NCI-H510A treated with DMSO at 0.1 percent for 48 hours (cell line): ENCODE data around the gene ITGBL1.
A peak's percentile ranks its signal among the peaks of the same experiment; 100 is the strongest.
"Not testable (repeated sequence)": the region's sequence is repeated elsewhere in the genome, so short reads cannot be mapped to it uniquely, and the experiment has no call there.

Experiments used
- DNase-seq: peaks from one replicate; lab custom pipeline; 2025; lab: John Stamatoyannopoulos, UW

ITGBL1 gene

DNA sequence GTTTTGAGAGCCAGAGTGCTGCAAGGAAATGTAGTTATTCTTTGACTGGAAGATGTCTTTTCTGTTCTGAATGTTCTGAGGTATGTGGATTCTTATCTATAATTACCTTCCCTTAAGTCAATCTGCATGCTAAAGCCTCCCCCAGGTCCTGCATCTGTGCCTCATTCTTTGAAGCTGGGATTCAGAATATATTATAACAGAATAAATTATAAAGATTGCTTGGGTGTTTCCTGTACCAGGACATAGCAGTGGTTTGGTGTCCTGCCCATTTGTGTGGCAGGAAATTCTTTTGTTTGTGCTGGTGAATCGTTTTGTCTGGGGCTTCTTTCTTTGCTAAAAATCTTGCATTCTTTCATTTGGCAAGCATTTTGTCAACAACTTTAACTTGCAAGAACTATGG, 60.2 kb downstream of the ITGBL1 start:
- no peak for DNase-seq

DNA sequence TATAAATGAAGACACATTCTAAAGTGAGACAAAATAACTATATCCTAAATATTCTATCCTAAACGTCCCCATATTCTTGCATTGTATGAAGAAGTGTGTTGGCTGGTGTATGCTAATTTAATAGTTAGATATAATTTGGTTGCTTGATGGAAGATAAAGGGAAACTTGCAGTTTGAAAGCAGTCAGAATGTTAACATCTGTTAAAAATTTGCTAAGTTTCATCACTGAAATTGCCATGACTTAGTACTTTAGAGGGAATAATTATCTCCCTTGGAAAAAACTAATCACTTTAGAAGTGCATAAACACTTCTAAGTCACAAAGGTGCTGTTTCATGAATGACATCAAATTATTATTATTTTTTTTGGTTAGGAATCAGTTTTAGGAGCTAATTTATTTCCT, 61.6 kb downstream of the ITGBL1 start:
- no peak for DNase-seq

DNA sequence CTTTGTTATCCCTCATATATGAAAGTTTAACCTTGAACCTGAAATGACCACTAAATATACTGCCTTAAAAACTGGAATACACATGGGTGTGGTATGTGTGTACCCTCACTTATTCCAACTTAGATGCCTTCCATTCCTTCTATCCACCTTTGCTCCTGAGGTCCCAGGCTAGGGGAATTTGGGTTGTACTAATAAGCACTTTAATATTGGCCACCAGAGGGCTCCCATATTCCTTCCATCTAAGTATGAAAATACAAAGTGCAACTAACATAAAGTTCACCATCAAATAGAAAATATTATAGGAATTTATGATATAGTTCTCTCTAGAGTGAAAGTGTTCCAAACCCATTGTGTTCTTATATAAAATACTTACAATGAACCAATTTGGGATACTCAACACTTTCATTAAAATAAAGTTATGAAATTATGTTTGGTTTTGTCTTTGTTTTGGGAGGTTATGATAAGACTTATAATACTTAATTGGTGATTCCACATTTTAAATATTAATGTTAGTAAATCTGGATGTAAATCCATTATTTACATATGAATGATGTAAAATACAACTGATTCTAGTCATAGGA, 62.3 kb downstream of the ITGBL1 start:
- DNase-seq, result peak; percentile 44

DNA sequence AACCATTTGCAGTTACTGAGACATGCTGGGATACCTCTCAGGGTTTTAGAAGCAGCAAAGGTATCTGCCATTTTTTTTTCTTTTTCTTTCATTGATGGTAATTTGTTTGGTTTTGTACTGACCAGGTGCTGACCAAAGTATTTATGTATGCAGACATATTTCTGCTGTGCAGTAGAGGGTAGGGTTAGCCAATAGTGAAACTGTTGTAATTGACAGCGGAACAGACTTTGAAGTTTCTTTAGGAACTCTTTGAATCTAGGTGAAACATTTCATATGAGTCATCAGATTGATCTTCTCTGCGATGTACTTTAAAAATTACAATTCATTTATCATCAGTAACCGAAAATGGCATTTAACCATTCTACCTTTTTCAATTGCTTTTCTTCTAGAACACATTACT, 63.0 kb downstream of the ITGBL1 start:
- no peak for DNase-seq

DNA sequence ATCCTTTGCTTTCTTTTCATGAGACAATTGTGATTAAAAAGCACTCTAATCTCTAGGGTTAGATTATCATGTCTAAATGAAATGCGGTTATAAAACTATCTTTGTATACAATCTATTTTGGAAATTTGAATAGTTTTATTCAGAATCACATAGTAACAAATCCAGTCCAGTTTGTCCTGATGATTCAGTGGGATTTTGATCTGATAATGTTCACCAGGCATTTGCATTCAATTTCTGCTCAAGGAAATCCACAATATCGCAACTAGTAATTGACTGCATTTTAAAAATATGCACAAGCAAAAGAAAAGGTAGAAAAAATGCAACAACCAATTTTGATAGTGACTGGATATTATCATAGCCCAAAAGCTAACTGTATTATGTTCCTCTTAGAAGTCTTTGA, 63.8 kb downstream of the ITGBL1 start:
- no peak for DNase-seq

DNA sequence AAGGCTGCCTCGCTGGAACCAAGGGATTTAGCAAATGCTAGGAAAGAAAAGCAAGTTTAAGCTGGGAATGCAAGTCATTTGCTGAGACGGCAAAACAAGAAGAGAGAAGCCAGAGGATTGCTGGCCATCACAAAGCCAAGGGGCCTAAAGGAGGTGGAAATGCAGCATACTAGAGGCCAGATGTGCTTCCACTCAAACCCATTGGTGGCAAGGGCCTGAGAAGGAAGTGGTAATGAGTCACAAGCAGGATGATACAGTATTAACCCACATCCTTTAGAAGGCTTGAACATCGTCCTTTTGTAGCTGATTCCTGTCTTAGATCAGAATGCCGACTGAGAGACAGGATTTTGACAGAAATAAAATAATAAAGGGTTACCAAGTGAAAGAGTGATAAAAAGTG, 68.2 kb downstream of the ITGBL1 start:
- DNase-seq, result no peak

DNA sequence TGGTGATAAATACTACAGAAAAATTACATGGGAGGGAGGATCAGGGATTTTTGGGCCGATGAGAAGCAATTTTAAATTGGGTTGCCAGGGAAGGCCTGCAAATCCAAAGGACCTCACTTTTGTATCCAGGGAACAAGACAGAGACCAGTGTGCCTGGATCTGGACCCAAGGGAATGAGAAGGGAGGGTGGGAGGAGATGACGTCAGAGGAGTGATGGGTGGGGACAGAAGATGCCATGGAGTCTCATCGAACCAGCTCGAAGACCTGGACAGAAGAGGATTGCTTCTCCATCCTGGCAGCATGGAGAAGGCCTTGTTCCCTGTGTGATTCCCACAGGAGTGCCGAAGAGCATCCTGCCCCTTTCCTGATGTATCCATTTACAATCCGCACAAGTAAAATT, 68.9 kb downstream of the ITGBL1 start:
- no peak for DNase-seq

DNA sequence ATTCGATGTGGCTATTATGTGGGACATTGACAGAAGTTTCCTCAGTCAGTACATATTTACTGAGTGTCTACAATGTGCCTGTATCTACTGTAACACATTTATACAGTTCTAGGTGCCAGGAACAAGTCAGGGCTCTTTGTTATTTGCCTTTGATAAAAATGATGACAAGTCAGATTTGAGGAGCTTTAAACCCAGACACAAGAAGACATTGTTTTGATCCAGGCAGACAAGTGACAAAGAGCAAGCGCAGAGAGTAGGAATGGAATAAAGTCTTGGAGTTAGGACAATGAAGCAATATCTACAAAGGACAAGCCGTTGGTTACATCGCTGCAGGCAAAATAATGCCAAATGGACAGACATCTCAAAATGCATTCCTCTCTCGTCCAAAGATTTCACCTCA, 70.1 kb downstream of the ITGBL1 start:
- no peak for DNase-seq

DNA sequence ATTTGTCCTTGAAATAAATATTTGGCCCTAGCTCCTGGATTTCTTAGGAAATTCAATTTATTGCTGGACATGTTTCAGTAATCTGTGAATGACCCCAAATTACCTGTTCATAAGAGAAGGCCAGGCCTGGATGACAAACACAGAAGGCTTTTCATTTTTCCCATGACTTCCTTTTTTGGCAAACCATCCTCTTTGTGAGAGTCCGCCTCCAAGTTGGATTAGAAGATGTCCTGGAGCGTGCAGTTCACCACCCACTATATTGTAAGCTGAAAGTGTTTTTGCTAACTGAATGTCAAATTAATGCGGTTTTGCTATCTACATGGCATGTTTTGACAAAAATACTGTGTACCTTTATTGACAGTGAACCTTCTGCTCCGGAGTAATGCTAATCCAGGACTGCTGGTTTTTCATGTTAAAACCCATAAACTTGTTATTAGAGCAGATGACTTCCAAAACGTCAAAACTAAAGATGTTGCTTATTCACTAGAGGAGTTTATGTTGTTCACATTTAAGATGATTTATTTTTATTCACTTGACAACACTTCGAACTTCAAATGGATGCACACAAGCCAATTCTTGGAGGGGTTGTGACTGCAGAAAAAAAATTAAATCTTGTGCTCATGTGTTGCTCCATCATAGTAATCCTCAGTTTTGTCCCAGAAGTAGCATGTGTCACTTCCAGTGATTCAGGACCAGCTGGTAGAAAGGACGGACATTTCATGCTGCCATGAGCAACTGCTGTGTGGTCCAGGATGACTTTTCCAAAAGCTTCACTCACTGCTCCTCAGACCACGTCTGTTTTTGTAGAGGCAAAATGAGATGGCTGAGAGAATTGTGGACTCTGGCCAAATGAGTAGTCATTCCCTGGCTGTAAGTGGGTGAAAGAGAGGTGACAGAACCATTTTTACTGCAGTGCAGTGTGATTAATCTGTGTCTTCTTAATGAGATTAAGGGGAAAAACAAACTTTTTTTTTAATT, 71.0 kb downstream of the ITGBL1 start:
- DNase-seq, result no peak

DNA sequence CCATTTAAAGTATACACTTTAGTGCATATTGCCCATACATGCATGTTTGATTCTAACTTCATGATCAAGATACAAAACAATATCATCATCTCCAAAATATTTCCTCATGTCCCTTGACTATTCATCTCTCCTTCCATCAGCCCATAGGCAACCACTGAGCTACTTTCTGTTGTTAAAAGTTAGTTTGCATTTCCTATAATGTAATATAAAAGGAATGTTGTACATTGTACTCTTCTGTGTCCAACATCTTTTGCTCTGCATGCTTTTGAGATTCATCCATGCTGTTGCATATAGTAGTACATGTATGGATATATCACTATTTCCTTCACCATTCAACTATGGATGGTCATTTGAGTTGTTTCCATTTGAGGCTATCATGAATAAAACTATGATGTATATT, 74.7 kb downstream of the ITGBL1 start:
- DNase-seq, result no peak

DNA sequence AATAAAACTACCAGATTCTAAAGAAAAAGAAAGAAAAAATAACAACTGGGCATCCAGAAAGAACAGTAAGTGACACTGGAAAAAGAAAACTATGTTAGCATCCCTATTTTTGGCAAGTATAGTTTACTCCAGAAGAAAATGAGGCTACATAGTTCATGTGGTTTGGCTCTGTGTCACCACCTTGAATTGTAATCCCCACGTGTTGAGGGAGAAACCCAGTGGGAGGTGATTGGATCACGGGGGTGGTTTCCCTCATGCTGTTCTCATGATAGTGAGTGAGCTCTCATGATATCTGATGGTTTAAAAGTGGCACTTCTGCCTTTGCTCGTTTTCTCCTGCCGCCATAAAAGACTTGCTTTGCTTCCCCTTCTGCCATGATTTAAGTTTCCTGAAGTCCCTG, 76.9 kb downstream of the ITGBL1 start:
- no peak for DNase-seq

DNA sequence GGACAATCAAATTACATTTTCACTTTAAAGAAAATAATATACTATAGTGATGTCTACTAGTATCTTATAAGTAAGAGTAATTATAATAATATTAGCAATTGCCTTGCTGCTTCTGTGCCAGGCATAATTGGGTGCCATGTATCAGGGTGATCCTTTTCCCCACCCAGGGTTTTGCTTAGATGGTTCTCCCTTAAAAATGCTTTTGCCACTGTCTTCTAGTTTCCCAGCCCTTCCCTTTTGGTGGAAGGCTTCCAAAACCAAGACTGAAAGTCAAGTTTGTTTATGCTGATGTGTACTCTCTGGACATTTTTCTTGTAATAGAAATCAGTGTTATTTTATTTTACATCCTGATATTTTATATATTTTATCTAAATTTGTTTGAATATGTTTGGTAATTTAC, 77.8 kb downstream of the ITGBL1 start:
- no peak for DNase-seq

DNA sequence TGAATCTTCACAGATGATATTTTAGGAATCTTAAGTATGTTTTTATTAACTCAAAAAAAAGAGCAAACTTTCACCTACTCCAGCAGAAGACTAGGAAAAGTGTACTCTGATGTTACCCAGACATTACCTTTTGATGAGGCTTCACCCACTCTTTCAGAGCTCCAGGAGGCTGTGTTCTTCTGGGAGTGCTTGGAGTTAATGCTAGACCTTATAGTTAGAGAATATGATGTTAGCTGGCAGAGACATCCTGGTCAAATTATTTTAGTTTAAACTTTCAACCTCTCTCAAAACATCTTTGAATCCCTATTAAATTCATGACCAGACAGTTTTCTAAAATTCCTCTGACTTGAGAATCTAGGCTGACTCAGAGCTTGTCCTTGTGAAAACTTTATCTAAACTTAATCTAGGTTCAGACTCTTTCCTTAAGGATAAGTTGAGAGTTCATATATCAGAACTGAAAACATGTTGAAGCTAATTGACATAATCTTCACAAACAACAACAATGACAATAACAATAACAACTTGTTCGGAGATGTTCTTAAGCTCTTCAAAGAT, 82.8 kb downstream of the ITGBL1 start:
- no peak for DNase-seq

DNA sequence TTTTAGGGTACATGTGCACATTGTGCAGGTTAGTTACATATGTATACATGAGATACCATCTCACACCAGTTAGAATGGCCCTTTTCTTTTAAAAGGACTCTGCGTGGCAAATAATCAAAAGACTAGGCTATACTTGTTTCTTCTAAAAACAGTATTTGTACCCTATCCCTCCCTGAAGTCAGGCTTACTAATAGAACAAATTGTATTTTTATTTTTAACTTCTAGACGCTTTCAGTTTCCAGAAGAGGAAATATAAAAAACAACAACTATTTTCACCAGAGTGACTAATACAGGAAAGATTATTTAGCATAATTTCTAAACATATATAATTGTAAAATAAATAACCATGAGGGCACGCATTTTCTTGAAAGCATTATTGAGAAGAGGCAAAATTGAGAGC, 83.6 kb downstream of the ITGBL1 start:
- no peak for DNase-seq

DNA sequence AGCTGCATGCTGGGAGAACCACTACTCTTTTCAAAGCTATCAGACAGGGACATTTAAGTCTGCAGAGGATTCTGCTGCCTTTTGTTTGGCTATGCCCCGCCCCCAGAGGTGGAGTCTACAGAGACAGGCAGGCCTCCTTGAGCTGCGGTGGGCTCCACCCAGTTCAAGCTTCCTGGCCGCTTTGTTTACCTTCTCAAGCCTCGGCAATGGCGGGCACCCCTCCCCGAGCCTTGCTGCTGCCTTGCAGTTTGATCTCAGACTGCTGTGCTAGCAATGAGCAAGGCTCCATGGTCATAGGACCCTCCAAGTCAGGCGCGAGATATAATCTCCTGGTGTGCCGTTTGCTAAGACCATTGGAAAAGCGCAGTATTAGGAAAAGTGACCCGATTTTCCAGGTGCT, 92.1 kb downstream of the ITGBL1 start:
- DNase-seq, result not testable (repeated sequence)

DNA sequence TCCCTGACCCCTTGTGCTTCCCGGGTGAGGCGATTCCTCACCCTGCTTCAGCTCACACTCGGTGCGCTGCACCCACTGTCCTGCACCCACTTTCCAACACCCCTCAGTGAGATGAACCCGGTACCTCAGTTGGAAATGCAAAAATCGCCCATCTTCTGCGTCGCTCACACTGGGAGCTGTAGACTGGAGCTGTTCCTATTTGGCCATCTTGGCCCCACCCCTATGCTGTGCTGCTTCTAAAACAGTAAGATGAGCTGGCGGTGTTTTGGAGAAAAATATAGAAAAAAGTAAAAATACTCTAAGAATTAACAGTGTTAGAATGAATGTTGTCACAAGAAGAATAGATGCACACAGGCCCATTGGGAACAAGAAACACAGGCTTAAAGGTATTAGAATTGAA, 92.5 kb downstream of the ITGBL1 start:
- DNase-seq, result no peak

DNA sequence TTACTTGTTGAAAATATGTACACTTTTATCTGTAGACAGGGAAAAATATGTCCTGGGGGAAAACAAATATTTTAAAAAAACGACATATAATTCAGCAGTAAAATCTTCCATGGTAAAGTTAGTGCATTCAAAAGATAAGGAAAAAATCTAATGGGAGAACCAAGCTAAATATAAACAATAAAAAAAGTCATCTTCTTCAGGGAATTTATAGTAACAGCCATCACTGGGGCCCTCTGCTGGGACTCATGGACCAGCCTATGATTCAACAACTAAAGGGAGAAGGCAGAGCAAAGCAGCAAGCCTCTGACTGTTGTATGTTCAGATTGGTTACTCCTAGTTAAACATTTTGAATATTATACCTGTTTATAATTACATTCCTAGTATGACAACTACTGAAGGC, 93.0 kb downstream of the ITGBL1 start:
- no peak for DNase-seq

DNA sequence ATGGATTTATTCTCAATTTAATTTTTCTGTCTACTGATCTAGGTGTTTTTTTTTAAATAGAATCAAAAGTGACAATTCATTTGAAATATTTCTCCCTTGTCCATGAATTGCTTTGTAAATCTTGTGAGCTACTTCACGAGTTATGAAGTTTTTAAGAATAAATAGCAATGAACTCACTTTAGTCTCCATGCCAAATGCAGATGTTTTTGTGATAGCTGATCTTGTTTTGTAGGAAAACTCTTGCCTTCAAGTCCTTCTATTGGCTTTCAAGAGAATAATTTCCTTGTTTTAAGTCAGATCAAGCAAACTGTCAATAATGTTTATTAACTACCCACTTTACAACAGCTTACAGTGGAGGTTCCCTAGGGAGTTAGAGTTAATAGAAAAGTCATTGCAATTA, 99.8 kb downstream of the ITGBL1 start:
- no peak for DNase-seq

DNA sequence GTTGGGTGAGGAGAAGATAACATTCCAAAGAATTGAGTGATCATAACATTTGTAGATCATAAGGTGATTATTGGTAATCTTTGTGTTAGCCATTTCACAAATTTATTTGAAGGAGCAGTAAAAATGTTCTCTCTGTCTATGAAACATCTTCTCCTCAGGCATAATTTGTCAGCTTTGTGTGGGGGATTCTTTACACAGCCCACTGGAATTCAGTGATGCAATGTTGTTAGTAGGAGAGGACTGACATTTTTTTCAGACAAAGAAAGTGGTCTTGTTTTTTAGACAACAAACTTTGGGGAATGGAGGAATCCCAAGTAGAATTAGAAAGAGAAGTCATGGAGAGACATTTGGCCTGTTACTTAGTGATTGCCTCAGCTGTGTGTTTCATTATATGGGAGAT, 100.3 kb downstream of the ITGBL1 start:
- DNase-seq, result no peak

DNA sequence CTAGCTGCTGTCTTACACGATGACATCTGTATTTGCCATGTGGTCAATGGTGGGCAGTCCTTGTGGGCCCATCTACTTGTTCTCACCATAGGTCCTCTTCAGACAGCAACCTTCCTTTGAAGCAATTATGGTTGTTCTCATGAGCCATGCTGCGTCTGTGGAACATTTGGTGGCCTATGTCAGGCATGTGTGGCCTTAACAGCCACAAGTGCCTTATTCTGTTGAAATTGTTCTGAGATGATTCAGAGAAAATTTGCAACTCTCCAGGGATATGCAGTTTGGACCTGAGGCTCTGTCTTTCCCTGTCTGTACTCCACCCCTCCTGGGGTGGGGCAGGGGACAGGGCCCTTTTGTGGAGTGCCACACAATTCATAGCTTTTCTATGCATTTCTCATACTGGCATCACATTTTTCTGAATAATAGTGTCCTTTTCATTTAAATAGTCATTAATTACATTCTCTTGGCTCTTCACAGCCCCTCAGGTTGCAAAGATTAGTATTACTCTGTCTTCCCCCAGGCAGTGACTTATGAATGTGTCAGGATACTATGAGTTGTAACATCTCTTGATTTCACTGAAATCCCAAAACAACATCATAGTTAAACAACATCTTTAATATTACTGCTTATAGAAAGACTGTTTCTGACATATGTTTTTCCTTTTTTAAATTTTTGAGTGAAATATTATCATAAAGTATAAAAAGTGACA, 102.1 kb downstream of the ITGBL1 start:
- DNase-seq, result no peak

DNA sequence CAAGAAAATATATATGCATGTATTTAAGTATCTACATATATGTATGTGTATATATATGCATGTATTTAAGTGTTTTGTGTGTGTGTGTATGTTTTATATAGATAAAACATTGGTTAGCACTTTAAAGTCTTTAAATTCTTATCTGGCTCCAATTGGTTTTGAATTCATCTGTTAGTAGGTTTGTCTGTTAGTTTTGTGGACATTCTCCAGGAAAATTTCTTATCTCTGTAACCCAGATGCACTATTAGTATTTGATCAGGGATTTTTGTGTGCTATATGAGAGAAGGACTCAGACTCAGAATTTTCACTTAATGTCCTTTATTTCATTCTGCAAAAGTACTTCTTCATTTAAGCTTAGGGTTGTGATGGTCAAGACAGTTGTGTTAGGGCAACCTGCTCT, 103.1 kb downstream of the ITGBL1 start:
- no peak for DNase-seq

DNA sequence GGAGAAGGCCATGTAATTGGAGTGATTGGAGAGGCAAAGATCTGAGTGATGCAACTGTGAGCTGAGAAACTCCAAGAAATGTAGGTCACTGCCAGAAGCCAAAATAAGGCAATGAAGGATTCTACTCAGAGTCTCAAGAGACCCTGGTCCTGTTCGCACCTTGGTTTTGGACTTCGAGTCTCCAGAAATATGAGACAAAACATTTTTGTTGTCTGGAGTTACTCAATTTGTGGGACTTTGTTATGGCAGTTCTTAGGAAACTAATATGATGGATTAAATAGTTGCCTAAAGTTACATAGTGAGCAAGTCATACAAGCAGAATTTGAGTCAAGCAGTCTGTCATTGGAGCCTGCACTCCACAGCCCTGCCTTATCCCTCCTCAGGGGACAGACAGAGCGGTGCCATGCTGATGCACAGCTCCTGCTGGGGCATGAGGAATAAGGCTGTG, 104.2 kb downstream of the ITGBL1 start:
- DNase-seq, result no peak

DNA sequence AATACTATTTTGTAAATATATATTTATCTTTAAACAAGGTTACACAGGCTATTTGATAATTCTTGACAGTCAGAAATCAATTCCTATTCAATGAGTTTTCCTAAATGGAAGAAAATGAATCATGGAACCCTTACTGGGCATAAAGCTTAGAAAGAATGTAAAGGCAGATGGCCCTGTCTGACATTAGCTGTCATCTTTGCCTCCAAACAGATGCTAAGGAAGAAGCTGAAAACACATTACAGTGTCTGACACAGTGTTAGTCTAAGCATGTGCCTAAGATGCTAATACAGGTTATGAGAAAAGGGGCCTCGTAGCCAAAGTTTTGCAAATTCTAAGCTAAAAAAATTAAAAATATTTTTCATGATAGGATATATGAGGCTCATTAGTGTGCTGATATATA, 112.8 kb downstream of the ITGBL1 start:
- no peak for DNase-seq
